A549 (cell line): Measurements from ENCODE around the gene SLC48A1. TPM values are rescaled to one million over a fixed set of nuclear protein-coding genes. Genes with fewer than 3 reads are reported as not detected.

Source experiments
- ATAC-seq, 2 experiments: fragments of 200-7000 bp in 1 of 2; fragments of >200 bp in 1 of 2; cut with Nextera tagmentation in 1 of 2; cut with Tn5 transposase in 1 of 2; 3 replicates each; pipeline versions ENCODE4 v1.8.0 to v1.9.1; 2018 to 2020; ENCODE audit warnings: mild to moderate bottlenecking in 1 of 2, moderate library complexity in 1 of 2
- CTCF ChIA-PET: fragments of 300-600 bp; sonication (Branson Sonifier 250); formaldehyde crosslinking; extraction: SDS; loops from one replicate; lab custom pipeline; 2021; ENCODE audit warnings: antibody characterized with exemption, inconsistent platforms; lab: Yijun Ruan, JAX
- POLR2A ChIA-PET: fragments of 350-600 bp; formaldehyde crosslinking; extraction: SDS; loops from one replicate; lab custom pipeline; 2021; ENCODE audit warnings: antibody characterized with exemption, inconsistent platforms; lab: Yijun Ruan, JAX
- DNase-seq, 2 experiments: peaks; one replicate each; pipeline versions ENCODE4 v3.0.0 to v3.0.0-alpha.2; 2011 to 2016; ENCODE audit warnings: low read depth in 1 of 2, low spot score in 1 of 2
- FAIRE-seq: peaks from 2 replicates; lab custom pipeline; 2011; peaks lifted over from hg19 to GRCh38; lab: Jason Lieb, UNC
- H3K27ac ChIP-seq, 2 experiments: fragments of >200 bp; sonication (Bioruptor Twin); formaldehyde crosslinking; 3 replicates each; pipeline ENCODE4 v1.5.1; 2016 to 2017
- H3K4me1 ChIP-seq: fragments of >200 bp; sonication (Bioruptor Twin); formaldehyde crosslinking; 3 replicates; pipeline ENCODE4 v1.6.1; 2016
- H3K4me2 ChIP-seq: fragments of >200 bp; sonication (Bioruptor Twin); formaldehyde crosslinking; 3 replicates; pipeline ENCODE4 v1.6.1; 2016
- H3K4me3 ChIP-seq: fragments of >200 bp; sonication (Bioruptor Twin); formaldehyde crosslinking; 3 replicates; pipeline ENCODE4 v1.5.1; 2016
- H3K9me3 ChIP-seq: fragments of >200 bp; sonication (Bioruptor Twin); formaldehyde crosslinking; 3 replicates; pipeline ENCODE4 v1.6.1; 2016
- CBX8 ChIP-seq: fragments of 200-600 bp; sonication (generic); IDR thresholded peaks from 2 replicates; pipeline ENCODE4 v1.6.1; 2016
- CEBPB ChIP-seq, 2 experiments: fragments of >200 bp in 1 of 2; sonication (Bioruptor Twin) in 1 of 2; formaldehyde crosslinking in 1 of 2; IDR thresholded peaks; 2 replicates each; pipeline ENCODE4 v1.6.1; 2012 to 2016
- E2F6 ChIP-seq: IDR thresholded peaks from 2 replicates; pipeline ENCODE4 v1.6.1; 2012; ENCODE audit warnings: low read depth, borderline replicate concordance
- EHF ChIP-seq: fragments of 250-450 bp; sonication (Bioruptor Pico); IDR thresholded peaks from 2 replicates; pipeline ENCODE4 v1.5.0; 2020; ENCODE audit warnings: mild to moderate bottlenecking
- FOSB ChIP-seq: fragments of 250-450 bp; sonication (Bioruptor Pico); IDR thresholded peaks from 2 replicates; pipeline ENCODE4 v1.5.0; 2020; ENCODE audit warnings: mild to moderate bottlenecking, moderate library complexity
- NFE2L2 ChIP-seq: fragments of 150-350 bp; conservative IDR thresholded peaks from 2 replicates; pipeline ENCODE4 v1.6.1; 2014; ENCODE audit warnings: low read length
- NR3C1 ChIP-seq: fragments of >200 bp; sonication (Bioruptor Twin); formaldehyde crosslinking; IDR thresholded peaks from 3 replicates; pipeline ENCODE4 v1.6.1; 2017
- RAD21 ChIP-seq, 2 experiments: fragments of >200 bp in 1 of 2; sonication (Bioruptor Twin) in 1 of 2; formaldehyde crosslinking in 1 of 2; IDR thresholded peaks in 1 of 2; conservative IDR thresholded peaks in 1 of 2; 2 replicates in 1 of 2; 3 replicates in 1 of 2; pipeline ENCODE4 v1.6.1; 2012 to 2018; ENCODE audit warnings: inconsistent platforms in 1 of 2
- RCOR1 ChIP-seq: fragments of 150-350 bp; IDR thresholded peaks from 2 replicates; pipeline ENCODE4 v1.6.1; 2014; ENCODE audit warnings: antibody characterized with exemption, low read length, low read depth
- REST ChIP-seq: fragments of 200-600 bp; sonication (generic); IDR thresholded peaks from 2 replicates; pipeline ENCODE4 v1.6.1; 2016; ENCODE audit warnings: antibody characterized with exemption, mild to moderate bottlenecking, moderate library complexity
- WGBS: methylation state at CpG from one replicate; pipeline ENCODE4 v1.1.6; 2017; ENCODE audit errors: missing lambda C conversion rate; 5-methylcytosine and 5-hydroxymethylcytosine counted together
- polyA plus RNA-seq, 4 experiments: library from polyadenylated mRNA; depleted of rRNA in 3 of 4; stranded (reverse); fragments of >200 nt; fragmentation: RNase III in 1 of 4; extraction: RNeasy Plus Mini Kit Qiagen cat#74134 plus additional on column Dnase treatment in 1 of 4; gene quantifications; 2 replicates in 3 of 4; 3 replicates in 1 of 4; pipeline ENCODE4 v1.2.3, GENCODE V29; 2011 to 2017
- TF ChIP-seq, protein P1 (sequence below): fragments of 250-450 bp; sonication (Bioruptor Pico); IDR thresholded peaks from 2 replicates; pipeline ENCODE4 v1.5.0; 2020; ENCODE audit warnings: low read depth, mild to moderate bottlenecking, moderate library complexity
- TF ChIP-seq, protein P2 (sequence below): fragments of 250-450 bp; sonication (Bioruptor Pico); IDR thresholded peaks from 2 replicates; pipeline ENCODE4 v1.5.0; 2021; ENCODE audit warnings: mild to moderate bottlenecking, moderate library complexity, borderline replicate concordance

Gene SLC48A1
- polyA plus RNA-seq, 2 of the 4 experiments (the other 2 are of a cell fraction) = 25.1 to 32.6 TPM

DNA sequence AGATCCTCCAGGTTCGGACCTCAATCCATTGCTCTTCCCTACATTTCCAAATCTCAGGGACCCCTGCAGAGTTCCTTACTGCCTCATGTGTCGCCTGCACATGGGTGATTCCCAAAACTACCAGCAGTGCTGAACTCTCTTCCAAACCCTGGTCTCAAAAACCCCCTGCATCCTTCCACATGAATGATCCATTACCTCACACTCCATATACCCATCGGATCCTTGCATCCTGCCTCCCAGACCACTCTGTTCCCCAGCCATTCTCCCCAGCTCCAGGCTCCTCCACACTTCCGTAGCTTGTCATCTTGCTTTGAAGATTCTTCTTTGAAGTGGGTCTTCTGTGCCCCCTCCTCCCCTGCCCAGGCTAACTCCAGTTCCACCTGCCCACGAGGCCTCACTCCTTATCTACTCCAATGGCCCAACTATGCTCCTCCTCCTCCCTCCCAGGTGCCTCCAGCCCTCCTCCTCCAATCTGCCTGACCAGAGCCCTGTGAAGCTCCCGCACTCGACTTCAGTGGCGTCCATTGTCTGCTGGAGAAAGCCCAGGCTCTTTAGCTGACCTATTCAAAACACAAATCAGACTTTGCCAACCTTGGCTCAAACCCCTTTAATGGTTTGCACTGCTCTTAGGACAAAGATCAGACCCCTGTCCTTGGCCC, 28.1 kb upstream of the SLC48A1 start:
- POLR2A ChIA-PET = no interaction called here
- no peak overlapping the region for H3K4me2 ChIP-seq
- CTCF ChIA-PET = interaction anchor here (0.6 to 43.9 kb wide), 16 partner anchors 9 to 289 kb away, joined by 3 to 1399 read pairs (median 5); partner anchors contain the start of genes ENDOU, RAPGEF3, SLC48A1 and TMEM106C
- 75% methylated on average over 8 of the region's 8 CpGs for WGBS
- no peaks in the 10 kb centered on the region for H3K9me3 ChIP-seq
- no peak overlapping the region for H3K4me3 ChIP-seq
- peaks cover 8% of the 10 kb centered on the region for H3K4me1 ChIP-seq
- DNase-seq = no peak
- H3K27ac ChIP-seq = no peak overlapping the region
- no peak for TF ChIP-seq CBX8
- TF ChIP-seq, protein P1, sequence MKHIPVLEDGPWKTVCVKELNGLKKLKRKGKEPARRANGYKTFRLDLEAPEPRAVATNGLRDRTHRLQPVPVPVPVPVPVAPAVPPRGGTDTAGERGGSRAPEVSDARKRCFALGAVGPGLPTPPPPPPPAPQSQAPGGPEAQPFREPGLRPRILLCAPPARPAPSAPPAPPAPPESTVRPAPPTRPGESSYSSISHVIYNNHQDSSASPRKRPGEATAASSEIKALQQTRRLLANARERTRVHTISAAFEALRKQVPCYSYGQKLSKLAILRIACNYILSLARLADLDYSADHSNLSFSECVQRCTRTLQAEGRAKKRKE (CRISPR knock-in tag) = no peak
- no peak for TF ChIP-seq E2F6
- ATAC-seq = no peak
- no peak for FAIRE-seq

DNA sequence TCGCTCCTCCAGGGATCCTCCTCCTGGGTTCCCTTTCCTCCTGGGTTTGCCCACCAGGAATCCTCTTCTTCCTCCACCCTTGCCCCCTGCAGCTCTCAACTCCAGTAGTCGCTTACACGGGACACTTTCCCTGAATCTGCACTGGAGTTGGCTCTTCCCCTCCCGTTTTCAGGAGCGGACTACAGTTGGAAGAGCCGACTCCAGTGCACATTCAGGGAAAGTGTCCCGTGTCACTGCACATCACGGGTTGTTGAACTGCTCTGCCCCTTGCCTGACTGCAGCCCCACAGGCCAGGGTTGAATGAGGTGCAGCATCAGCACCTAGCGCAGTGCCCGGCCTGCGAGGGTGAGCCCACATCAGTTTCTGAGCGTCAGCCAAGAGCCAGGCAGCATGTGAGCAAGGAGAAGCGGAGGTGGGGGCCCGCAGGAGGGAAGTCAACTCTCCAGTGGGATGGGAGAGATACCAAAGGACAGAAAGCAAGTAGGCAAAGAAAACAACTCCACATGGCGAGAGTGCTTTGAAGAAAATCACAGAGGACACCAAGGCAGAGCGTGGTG, 27.5 kb upstream of the SLC48A1 start:
- 59% methylated on average over 15 of the region's 16 CpGs for WGBS
- ChIA-PET CTCF (interaction anchor here (1.0 to 43.9 kb wide), 9 partner anchors 11 to 97 kb away, joined by 4 to 1399 read pairs (median 147); partner anchors contain the start of genes RAPGEF3 and SLC48A1), POLR2A (no interaction called here)

More for the DNA sequence above, 27.5 kb upstream of the SLC48A1 start:
- H3K4me3 ChIP-seq = no peak overlapping the region
- no peak for DNase-seq
- FAIRE-seq = no peak
- no peak for TF ChIP-seq CEBPB (IDR thresholded peaks at IDR 0.05)
- TF ChIP-seq NR3C1 = no peak
- TF ChIP-seq E2F6 = no peak
- TF ChIP-seq EHF (CRISPR knock-in tag) = no peak
- TF ChIP-seq, protein P2, sequence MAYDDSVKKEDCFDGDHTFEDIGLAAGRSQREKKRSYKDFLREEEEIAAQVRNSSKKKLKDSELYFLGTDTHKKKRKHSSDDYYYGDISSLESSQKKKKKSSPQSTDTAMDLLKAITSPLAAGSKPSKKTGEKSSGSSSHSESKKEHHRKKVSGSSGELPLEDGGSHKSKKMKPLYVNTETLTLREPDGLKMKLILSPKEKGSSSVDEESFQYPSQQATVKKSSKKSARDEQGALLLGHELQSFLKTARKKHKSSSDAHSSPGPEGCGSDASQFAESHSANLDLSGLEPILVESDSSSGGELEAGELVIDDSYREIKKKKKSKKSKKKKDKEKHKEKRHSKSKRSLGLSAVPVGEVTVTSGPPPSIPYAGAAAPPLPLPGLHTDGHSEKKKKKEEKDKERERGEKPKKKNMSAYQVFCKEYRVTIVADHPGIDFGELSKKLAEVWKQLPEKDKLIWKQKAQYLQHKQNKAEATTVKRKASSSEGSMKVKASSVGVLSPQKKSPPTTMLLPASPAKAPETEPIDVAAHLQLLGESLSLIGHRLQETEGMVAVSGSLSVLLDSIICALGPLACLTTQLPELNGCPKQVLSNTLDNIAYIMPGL (CRISPR knock-in tag) = no peak
- no peak for TF ChIP-seq FOSB
- TF ChIP-seq NFE2L2 = no peak
- no peak for TF ChIP-seq REST
- no peak for TF ChIP-seq RAD21 (conservative IDR thresholded peaks at IDR 0.05 in 1 of 2, IDR thresholded peaks at IDR 0.05 in 1 of 2)
- no peak for TF ChIP-seq RCOR1
- H3K9me3 ChIP-seq = no peaks in the 10 kb centered on the region
- no peak overlapping the region for H3K4me2 ChIP-seq
- H3K4me1 ChIP-seq = peaks cover 8% of the 10 kb centered on the region
- H3K27ac ChIP-seq = no peak overlapping the region
- ATAC-seq = no peak
